ENCODE measurements around the gene ASAP2.

Gene ASAP2

GRCh38 chr2:9300214-9300613 lies 93.6 kb downstream of the ASAP2 start:
- DNase-seq = no peak

GRCh38 chr2:9300829-9301453 lies 94.3 kb downstream of the ASAP2 start:
- no peak for DNase-seq

GRCh38 chr2:9302755-9303154 lies 96.1 kb downstream of the ASAP2 start:
- DNase-seq = no peak

- DNase-seq = no peak
These were observed 97.1 kb downstream of the ASAP2 start for GRCh38 chr2:9303528-9304225.

- DNase-seq = no peak
These were observed 100.3 kb downstream of the ASAP2 start for GRCh38 chr2:9306911-9307310.

GRCh38 chr2:9307535-9307934 lies 100.9 kb downstream of the ASAP2 start:
- DNase-seq = no peak

- DNase-seq = no peak
These were observed 101.8 kb downstream of the ASAP2 start for GRCh38 chr2:9308186-9308955.

GRCh38 chr2:9309147-9309546 lies 102.5 kb downstream of the ASAP2 start:
- no peak for DNase-seq

GRCh38 chr2:9310377-9310776 lies 103.8 kb downstream of the ASAP2 start:
- DNase-seq = no peak

GRCh38 chr2:9310798-9311197 lies 104.2 kb downstream of the ASAP2 start:
- no peak for DNase-seq

GRCh38 chr2:9311488-9311887 lies 104.9 kb downstream of the ASAP2 start:
- DNase-seq = no peak

- DNase-seq = no peak
These were observed 106.0 kb downstream of the ASAP2 start for GRCh38 chr2:9312591-9312990.

GRCh38 chr2:9313443-9313842 lies 106.8 kb downstream of the ASAP2 start:
- DNase-seq = no peak

GRCh38 chr2:9315280-9315847 lies 108.8 kb downstream of the ASAP2 start:
- no peak for DNase-seq

- no peak for DNase-seq
These were observed 110.9 kb downstream of the ASAP2 start for GRCh38 chr2:9317559-9317958.

GRCh38 chr2:9318461-9319337 lies 112.1 kb downstream of the ASAP2 start:
- DNase-seq = no peak

GRCh38 chr2:9319338-9319715 lies 112.7 kb downstream of the ASAP2 start:
- no peak for DNase-seq

GRCh38 chr2:9322576-9322975 lies 116.0 kb downstream of the ASAP2 start:
- no peak for DNase-seq

GRCh38 chr2:9325428-9325827 lies 118.8 kb downstream of the ASAP2 start:
- no peak for DNase-seq

GRCh38 chr2:9326975-9327374 lies 120.4 kb downstream of the ASAP2 start:
- no peak for DNase-seq

GRCh38 chr2:9327873-9328352 lies 121.3 kb downstream of the ASAP2 start:
- DNase-seq = no peak

- no peak for DNase-seq
These were observed 122.3 kb downstream of the ASAP2 start for GRCh38 chr2:9328931-9329330.

- DNase-seq = no peak
These were observed 122.9 kb downstream of the ASAP2 start for GRCh38 chr2:9329497-9329896.

All from GDM1 (cell line).